Lower leg skin (tissue), 4 donors: ENCODE data around the gene PLEKHG1. TPM values are rescaled to one million over a fixed set of nuclear protein-coding genes. Genes with fewer than 3 reads are reported as not detected.

Experiments
- DNase-seq, 2 donors: peaks; one replicate each; pipeline ENCODE4 v3.0.0-alpha.2; 2019; ENCODE audit warnings: low spot score in 2 of 2
- H3K4me3 ChIP-seq: fragments of 200-600 bp; sonication (generic); 2 replicates; pipeline ENCODE4 v1.5.1; 2017; ENCODE audit warnings: mild to moderate bottlenecking, low read depth; ENCODE audit not compliant: poor library complexity, severe bottlenecking
- CTCF ChIP-seq, 3 donors: fragments of 450-650 bp; IDR thresholded peaks; one replicate each; pipeline ENCODE4 v1.5.1; 2016; ENCODE audit warnings: antibody characterized with exemption in 3 of 3, mild to moderate bottlenecking in 3 of 3, moderate library complexity in 2 of 3
- POLR2A ChIP-seq, 2 donors: fragments of 450-650 bp; IDR thresholded peaks; one replicate each; pipeline ENCODE4 v1.6.1; 2016 to 2017; ENCODE audit warnings: antibody characterized with exemption in 2 of 2, mild to moderate bottlenecking in 1 of 2, moderate library complexity in 1 of 2
- WGBS, 2 donors: methylation state at CpG; one replicate each; pipeline ENCODE4 v1.1.5; 2018; 5-methylcytosine and 5-hydroxymethylcytosine counted together
- intact Hi-C: fragments of 100-400 bp; cut with DNase I; formaldehyde crosslinking; loops from one replicate; pipeline ENCODE4 v1.15.0; 2023; ENCODE audit warnings: low total_unique reads
- total RNA-seq, 4 donors: library from RNA; depleted of rRNA; stranded (reverse); fragments of >200 nt; gene quantifications; one replicate each; pipeline ENCODE4 v1.1.0, GENCODE V29; 2016

PLEKHG1 gene
- total RNA-seq, 4 donors from 2014 or later, result 29.7 to 59.9 (median 42.3) TPM

- TF ChIP-seq POLR2A (IDR thresholded peaks at IDR 0.05) (no peak), CTCF (IDR thresholded peaks at IDR 0.05) (no peak)
- intact Hi-C loops, result no loop called here
- peak; percentile 45 to 92 for DNase-seq
- WGBS, 2 donors, result 0 to 1% methylated on average over 32 to 37 of the region's 69 CpGs
- H3K4me3 ChIP-seq, result peak overlapping the region; percentile 54
These were observed 774 bp downstream of the PLEKHG1 start for GRCh38 chr6:150600301-150601017.

DNA sequence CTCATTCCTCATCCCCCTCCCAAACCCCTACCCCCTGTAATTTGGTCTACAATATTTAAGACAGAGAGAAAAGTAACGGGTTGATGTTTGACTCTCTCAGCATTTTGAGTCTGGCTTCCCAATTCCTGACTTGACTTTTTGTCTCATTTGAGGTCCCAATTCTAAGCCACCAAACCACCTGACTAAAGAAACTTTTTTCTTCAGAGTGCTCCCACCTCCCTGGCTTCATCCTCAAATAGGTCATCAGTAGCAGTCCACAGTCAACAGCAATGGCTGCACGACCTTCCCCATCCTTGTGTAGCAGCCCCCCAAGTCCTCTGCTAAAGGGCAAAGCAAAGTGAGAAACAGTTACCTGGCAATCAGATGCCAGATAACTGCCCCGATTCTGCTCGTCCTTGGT is 1.8 kb downstream of the PLEKHG1 start:
- 76 to 80% methylated on average over 4 of the region's 4 CpGs for WGBS, 2 donors
- TF ChIP-seq CTCF (IDR thresholded peaks at IDR 0.05), result no peak
- no peak for TF ChIP-seq POLR2A (IDR thresholded peaks at IDR 0.05)
- DNase-seq, result no peak
- no peak overlapping the region for H3K4me3 ChIP-seq
- intact Hi-C loops, result no loop called here

GRCh38 chr6:150603176-150603575 is 3.5 kb downstream of the PLEKHG1 start:
- no peak for TF ChIP-seq POLR2A (IDR thresholded peaks at IDR 0.05)
- TF ChIP-seq CTCF (IDR thresholded peaks at IDR 0.05), result no peak
- 88 to 95% methylated on average over 4 of the region's 4 CpGs for WGBS, 2 donors
- no peak overlapping the region for H3K4me3 ChIP-seq
- intact Hi-C loops, result no loop called here
- no peak for DNase-seq

DNA sequence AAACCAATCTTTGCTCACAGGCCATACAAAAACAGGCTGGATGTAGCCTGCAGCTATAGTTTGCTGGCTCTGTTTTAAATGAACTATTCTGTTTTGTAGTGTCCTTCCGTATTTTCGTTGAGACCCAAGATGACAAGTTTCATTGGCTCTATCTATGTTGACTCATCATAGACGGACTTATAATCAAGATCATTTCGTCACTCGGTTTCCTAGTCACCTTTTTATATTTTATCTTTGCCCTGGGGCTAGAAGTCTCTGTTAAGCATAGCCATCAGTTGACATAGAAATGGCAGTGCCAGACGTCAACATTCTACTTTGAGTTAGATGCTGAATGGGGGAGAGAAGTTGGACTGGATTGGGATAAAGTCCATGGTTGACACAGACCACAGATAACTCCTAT is 4.8 kb downstream of the PLEKHG1 start:
- intact Hi-C loops, result no loop called here
- no peak for DNase-seq
- 74 to 77% methylated on average over 6 of the region's 6 CpGs for WGBS, 2 donors
- no peak for TF ChIP-seq CTCF (IDR thresholded peaks at IDR 0.05)
- TF ChIP-seq POLR2A (IDR thresholded peaks at IDR 0.05), result no peak
- H3K4me3 ChIP-seq, result no peak overlapping the region

- TF ChIP-seq POLR2A (IDR thresholded peaks at IDR 0.05) (no peak), CTCF (IDR thresholded peaks at IDR 0.05) (no peak)
- no peak overlapping the region for H3K4me3 ChIP-seq
- intact Hi-C loops, result no loop called here
- 93% methylated on average over 3 of the region's 3 CpGs for WGBS, 2 donors
- DNase-seq, result no peak
These were observed 5.6 kb downstream of the PLEKHG1 start for GRCh38 chr6:150605333-150605732.

- no peak for TF ChIP-seq POLR2A (IDR thresholded peaks at IDR 0.05)
- no peak for TF ChIP-seq CTCF (IDR thresholded peaks at IDR 0.05)
- WGBS, 2 donors, result 63 to 64% methylated on average over 3 of the region's 3 CpGs
- no peak overlapping the region for H3K4me3 ChIP-seq
- no peak for DNase-seq
- intact Hi-C loops, result no loop called here
These were observed 6.5 kb downstream of the PLEKHG1 start for GRCh38 chr6:150606168-150606591.
